GM12878 (cell line): ENCODE data around the gene SPDL1.

Experiments used
- CBFB ChIP-seq: IDR thresholded peaks from 2 replicates; pipeline ENCODE4 v1.6.1; 2016; ENCODE audit warnings: antibody characterized with exemption, low read depth
- CEBPB ChIP-seq, 2 experiments: fragments of 150-350 bp in 1 of 2; IDR thresholded peaks; 2 replicates each; pipeline ENCODE4 v1.6.1; 2012 to 2014; ENCODE audit warnings: low read depth in 2 of 2, low read length in 2 of 2, borderline replicate concordance in 1 of 2, inconsistent platforms in 1 of 2
- CTCF ChIP-seq, 3 experiments: IDR thresholded peaks in 2 of 3; conservative IDR thresholded peaks in 1 of 3; 2 replicates each; pipeline ENCODE4 v1.5.1; 2011; ENCODE audit warnings: low read depth in 3 of 3, low read length in 3 of 3, mild to moderate bottlenecking in 3 of 3, control low read depth in 2 of 3, moderate library complexity in 2 of 3, inconsistent platforms in 1 of 3, mixed read lengths in 1 of 3; ENCODE audit not compliant: control insufficient read depth in 2 of 3, insufficient read depth in 1 of 3; ENCODE audit errors: extremely low read depth in 1 of 3
- EZH2 ChIP-seq: IDR thresholded peaks from 2 replicates; pipeline ENCODE4 v1.6.1; 2012; ENCODE audit warnings: low read depth, mild to moderate bottlenecking, control low read depth, inconsistent platforms, low read length, borderline replicate concordance; ENCODE audit not compliant: control insufficient read depth
- HDAC2 ChIP-seq: fragments of 200-600 bp; sonication (generic); IDR thresholded peaks from 2 replicates; pipeline ENCODE4 v1.6.1; 2017
- KDM1A ChIP-seq: fragments of 200-600 bp; sonication (generic); IDR thresholded peaks from 2 replicates; pipeline ENCODE4 v1.6.1; 2016; ENCODE audit warnings: borderline replicate concordance
- NFYB ChIP-seq: IDR thresholded peaks from 2 replicates; pipeline ENCODE4 v1.6.1; 2011; ENCODE audit warnings: low read depth, mild to moderate bottlenecking, low read length, improper control_type of control experiment, moderate library complexity; ENCODE audit not compliant: insufficient read depth
- SMC3 ChIP-seq: IDR thresholded peaks from 2 replicates; pipeline ENCODE4 v1.6.1; 2011; ENCODE audit warnings: low read length, improper control_type of control experiment, borderline replicate concordance
- TBL1XR1 ChIP-seq: IDR thresholded peaks from 2 replicates; pipeline ENCODE4 v1.6.1; 2012; ENCODE audit warnings: low read depth, low read length, improper control_type of control experiment
- ZNF384 ChIP-seq: IDR thresholded peaks from 2 replicates; pipeline ENCODE4 v1.6.1; 2012; ENCODE audit warnings: low read depth, mild to moderate bottlenecking, low read length, improper control_type of control experiment, borderline replicate concordance

DNA sequence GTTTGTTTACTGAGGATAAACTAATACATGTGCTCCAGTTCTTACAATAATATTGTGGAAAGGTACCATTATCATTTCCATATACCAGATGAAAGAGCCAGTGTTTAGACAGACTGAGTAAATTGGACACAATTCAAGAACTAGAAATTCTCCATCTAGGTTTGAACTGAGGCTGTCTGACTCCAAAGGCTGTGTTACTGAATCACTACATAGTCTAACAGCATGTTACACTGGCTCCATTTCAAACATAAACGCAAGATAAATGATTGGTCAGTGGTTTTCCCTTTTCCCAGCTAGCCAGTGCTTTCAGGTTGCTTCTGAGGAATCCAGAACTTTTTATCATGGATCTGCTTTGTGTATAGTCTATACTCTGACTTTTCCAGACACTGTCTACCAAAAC lies 8.1 kb downstream of the SPDL1 start:
- TF ChIP-seq KDM1A, result no peak
- no peak for TF ChIP-seq CEBPB (IDR thresholded peaks at IDR 0.05; ENCODE audit: borderline replicate concordance in 1 of 2, low read depth in 2 of 2, low read length in 2 of 2)
- no peak for TF ChIP-seq TBL1XR1
- no peak for TF ChIP-seq NFYB
- TF ChIP-seq ZNF384, result no peak
- no peak for TF ChIP-seq HDAC2
- no peak for TF ChIP-seq CBFB
- TF ChIP-seq EZH2, result no peak
- no peak for TF ChIP-seq SMC3
- TF ChIP-seq CTCF (IDR thresholded peaks at IDR 0.05 in 2 of 3, conservative IDR thresholded peaks at IDR 0.05 in 1 of 3; ENCODE audit: control insufficient read depth in 2 of 3, extremely low read depth in 1 of 3, insufficient read depth in 1 of 3, low read depth in 3 of 3, low read length in 3 of 3), result no peak
